ENCODE data around the gene BCAS3.

BCAS3 gene

DNA sequence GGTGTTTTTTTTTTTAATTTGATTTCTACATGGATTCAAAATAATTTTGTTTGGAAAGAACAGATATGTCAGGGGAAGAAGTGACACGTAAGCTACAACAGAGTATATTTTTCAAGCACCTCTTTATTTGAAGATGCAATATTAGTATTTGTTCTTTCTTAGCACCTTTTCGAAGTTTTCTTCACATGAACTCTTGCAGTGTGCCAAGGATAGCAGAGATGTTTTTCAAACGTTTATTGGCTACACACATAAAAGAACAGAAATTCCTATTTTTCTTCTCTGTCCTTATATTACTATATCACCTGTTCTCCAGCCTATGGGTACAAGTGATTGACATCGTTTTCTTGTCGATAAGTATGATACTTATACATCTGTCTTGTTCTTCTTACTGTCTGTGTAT lies 529.3 kb downstream of the BCAS3 start:
- Histone ChIP-seq H3K27ac (no peak overlapping the region), H3K27me3 (ENCODE audit: insufficient read depth, low read depth) (no peaks in the 10 kb centered on the region), H3K79me2 (ENCODE audit: insufficient read depth, low read depth) (no peaks in the 10 kb centered on the region), H3K9ac (no peak overlapping the region), H3K4me2 (no peak overlapping the region), H4K20me1 (ENCODE audit: insufficient read depth) (no peaks in the 10 kb centered on the region), H3K4me3 (IDR thresholded peaks at IDR 0.05; ENCODE audit: insufficient read depth, low read depth, low read length) (no peak overlapping the region), H3K4me1 (ENCODE audit: low read depth, poor library complexity, severe bottlenecking) (no peaks in the 10 kb centered on the region), H2AFZ (ENCODE audit: low read depth) (no peak overlapping the region), H3K36me3 (ENCODE audit: insufficient read depth) (no peaks in the 10 kb centered on the region; the same call in 1 of the 2 replicates)
- TF ChIP-seq CTCF (conservative IDR thresholded peaks at IDR 0.05; ENCODE audit: low read depth, low read length): no peak

GRCh38 chr17:61208301-61209105 lies 530.9 kb downstream of the BCAS3 start:
- H3K4me2 ChIP-seq: no peak overlapping the region

DNA sequence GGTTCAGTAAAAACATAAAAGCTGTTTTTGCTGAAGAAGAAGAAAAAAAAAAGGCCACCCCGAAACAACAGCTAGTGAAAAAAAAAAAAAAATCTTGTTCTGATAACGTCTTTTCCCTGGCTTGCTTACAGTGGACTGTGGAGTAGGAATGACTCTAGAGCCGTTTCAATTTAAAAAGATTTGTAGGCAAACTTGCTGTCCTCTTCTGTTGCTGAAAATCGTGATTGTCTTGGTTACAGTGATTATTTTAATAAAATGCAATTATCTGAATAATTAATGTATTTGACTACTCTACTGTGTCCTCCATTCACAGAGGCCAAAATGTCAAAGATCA lies 531.4 kb downstream of the BCAS3 start:
- H3K4me1 ChIP-seq (ENCODE audit: low read depth, poor library complexity, severe bottlenecking): no peaks in the 10 kb centered on the region
- no peak overlapping the region for H3K27ac ChIP-seq
- H3K36me3 ChIP-seq (ENCODE audit: insufficient read depth): no peaks in the 10 kb centered on the region
- H3K4me3 ChIP-seq (IDR thresholded peaks at IDR 0.05; ENCODE audit: insufficient read depth, low read depth, low read length): no peak overlapping the region
- H2AFZ ChIP-seq (ENCODE audit: low read depth): no peak overlapping the region
- no peak overlapping the region for H3K4me2 ChIP-seq
- H3K79me2 ChIP-seq (ENCODE audit: insufficient read depth, low read depth): no peaks in the 10 kb centered on the region
- no peak for TF ChIP-seq CTCF (conservative IDR thresholded peaks at IDR 0.05; ENCODE audit: low read depth, low read length)
- no peaks in the 10 kb centered on the region for H4K20me1 ChIP-seq (ENCODE audit: insufficient read depth)
- no peak overlapping the region for H3K9ac ChIP-seq
- no peaks in the 10 kb centered on the region for H3K27me3 ChIP-seq (ENCODE audit: insufficient read depth, low read depth)

More at GRCh38 chr17:61208301-61209105, 530.9 kb downstream of the BCAS3 start:
- Histone ChIP-seq H3K36me3 (ENCODE audit: insufficient read depth) (no peaks in the 10 kb centered on the region), H3K79me2 (ENCODE audit: insufficient read depth, low read depth) (no peaks in the 10 kb centered on the region), H3K27ac (no peak overlapping the region), H3K4me3 (IDR thresholded peaks at IDR 0.05; ENCODE audit: insufficient read depth, low read depth, low read length) (no peak overlapping the region), H3K4me1 (ENCODE audit: low read depth, poor library complexity, severe bottlenecking) (no peaks in the 10 kb centered on the region), H4K20me1 (ENCODE audit: insufficient read depth) (no peaks in the 10 kb centered on the region), H3K9ac (no peak overlapping the region), H3K27me3 (ENCODE audit: insufficient read depth, low read depth) (no peaks in the 10 kb centered on the region), H2AFZ (ENCODE audit: low read depth) (no peak overlapping the region)
- TF ChIP-seq CTCF (conservative IDR thresholded peaks at IDR 0.05; ENCODE audit: low read depth, low read length): no peak

- Histone ChIP-seq H3K27me3 (ENCODE audit: insufficient read depth, low read depth) (no peaks in the 10 kb centered on the region), H3K4me2 (no peak overlapping the region), H2AFZ (ENCODE audit: low read depth) (no peak overlapping the region), H3K4me3 (IDR thresholded peaks at IDR 0.05; ENCODE audit: insufficient read depth, low read depth, low read length) (no peak overlapping the region), H3K27ac (no peak overlapping the region), H3K36me3 (ENCODE audit: insufficient read depth) (no peaks in the 10 kb centered on the region), H3K4me1 (ENCODE audit: low read depth, poor library complexity, severe bottlenecking) (no peaks in the 10 kb centered on the region), H3K79me2 (ENCODE audit: insufficient read depth, low read depth) (no peaks in the 10 kb centered on the region), H4K20me1 (ENCODE audit: insufficient read depth) (no peaks in the 10 kb centered on the region), H3K9ac (no peak overlapping the region)
- no peak for TF ChIP-seq CTCF (conservative IDR thresholded peaks at IDR 0.05; ENCODE audit: low read depth, low read length)
Observed at GRCh38 chr17:61209525-61209924, 531.9 kb downstream of the BCAS3 start.

Measured in KMS-11 (cell line).